HTR-8/SVneo (cell line): Measurements from ENCODE around the gene STK24.
"Not testable (repeated sequence)": the region's sequence is repeated elsewhere in the genome, so short reads cannot be mapped to it uniquely, and the experiment has no call there.

ENCODE experiments used
- DNase-seq: peaks from one replicate; pipeline ENCODE4 v3.0.0; 2011; ENCODE audit warnings: low spot score, mixed read lengths; ENCODE audit not compliant: insufficient read length
- FAIRE-seq: peaks from 2 replicates; lab custom pipeline; 2011; peaks lifted over from hg19 to GRCh38; lab: Jason Lieb, UNC

The STK24 gene

GRCh38 chr13:98576963-98577835, at the start of gene STK24:
STK24 (minus strand) TSS chr13:98577107; CDS start chr13:98576786, 321 bp downstream.
- FAIRE-seq (no peak), DNase-seq (no peak)

GRCh38 chr13:98626298-98626935, 49.5 kb upstream of the STK24 start:
- FAIRE-seq: no peak
- DNase-seq: no peak

- not testable (repeated sequence) for FAIRE-seq, DNase-seq
Observed at GRCh38 chr13:98624589-98624988, 47.7 kb upstream of the STK24 start.

DNA sequence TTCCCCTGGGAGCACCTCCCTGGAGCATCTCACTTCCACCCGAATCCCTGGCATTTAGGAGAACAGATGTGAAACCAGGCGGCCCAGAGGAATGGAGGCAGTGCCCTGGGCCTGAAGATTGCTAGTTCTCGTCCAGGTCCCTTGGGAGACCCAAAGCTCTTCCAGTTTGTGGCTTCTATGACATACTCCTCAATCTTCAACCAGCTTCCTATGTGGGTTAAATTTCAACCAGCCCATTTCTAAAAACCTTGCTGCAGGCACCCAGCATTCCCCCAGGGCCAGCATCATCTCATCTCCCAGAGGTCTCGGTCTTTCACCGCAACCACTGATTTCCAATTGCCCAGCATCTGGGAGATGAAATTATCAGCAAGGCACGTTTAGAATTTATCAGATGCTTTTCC, 46.0 kb upstream of the STK24 start:
- FAIRE-seq: no peak

GRCh38 chr13:98619556-98619955, 42.6 kb upstream of the STK24 start:
- FAIRE-seq: no peak
- DNase-seq: no peak

More for the DNA sequence above, 46.0 kb upstream of the STK24 start:
- DNase-seq: no peak

DNA sequence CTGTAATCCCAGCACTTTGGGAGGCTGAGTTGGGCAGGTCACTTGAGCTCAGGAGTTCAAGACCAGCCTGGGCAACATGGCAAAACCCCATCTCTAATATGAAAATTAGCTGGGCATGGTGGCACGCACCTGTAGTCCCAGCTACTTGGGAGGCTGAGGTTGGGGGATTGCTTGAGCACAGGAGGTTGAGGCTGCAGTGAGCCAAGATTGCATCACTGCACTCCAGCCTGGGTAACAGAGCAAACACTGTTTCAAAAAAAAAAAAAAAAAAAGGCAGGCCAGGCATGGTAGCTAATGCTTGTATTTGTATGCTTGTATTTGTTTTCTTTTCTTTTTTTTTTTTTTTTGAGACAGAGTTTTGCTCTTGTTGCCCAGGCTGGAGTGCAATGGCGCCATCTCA, 38.7 kb upstream of the STK24 start:
- DNase-seq, FAIRE-seq: not testable (repeated sequence)

DNA sequence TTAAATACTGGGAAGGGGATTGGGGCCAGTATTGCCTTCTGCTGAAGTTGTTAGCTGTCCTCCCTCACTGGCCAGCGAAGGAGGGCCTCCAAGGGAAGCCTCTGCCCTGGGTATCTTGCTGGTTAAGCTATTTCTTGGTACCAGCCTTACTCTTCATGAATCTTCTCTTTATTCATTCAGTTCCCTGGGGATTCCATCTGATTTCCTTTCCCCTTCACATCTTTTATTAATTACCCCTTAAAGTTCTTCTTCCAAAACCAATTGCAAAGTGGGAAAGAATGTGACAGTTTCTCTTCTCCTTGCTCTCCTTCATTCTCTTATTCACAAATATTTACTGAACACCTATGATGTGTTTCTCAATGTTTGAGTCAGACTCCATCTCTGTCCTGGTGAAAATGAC, 36.7 kb upstream of the STK24 start:
- no peak for DNase-seq
- no peak for FAIRE-seq

DNA sequence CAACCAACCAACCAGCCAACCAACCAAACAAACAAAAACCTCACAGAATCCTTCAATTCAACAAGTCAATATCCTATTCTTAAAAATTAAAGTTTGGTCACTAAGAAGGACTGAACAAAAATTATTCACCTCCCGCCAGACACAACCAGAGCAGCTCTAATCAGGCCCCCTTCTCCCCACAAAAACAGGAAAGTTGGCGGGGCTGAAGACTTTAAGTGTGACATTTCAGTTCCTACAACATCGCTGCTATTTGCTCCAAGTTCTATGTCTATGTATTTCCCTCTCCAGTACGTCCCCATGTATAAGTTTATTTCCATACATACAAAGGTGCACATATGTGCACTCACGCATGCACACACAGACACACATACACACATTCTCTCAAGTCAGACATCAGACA, 32.8 kb upstream of the STK24 start:
- FAIRE-seq: no peak

GRCh38 chr13:98606296-98606695, 29.4 kb upstream of the STK24 start:
- FAIRE-seq (no peak), DNase-seq (no peak)

More for the DNA sequence above, 32.8 kb upstream of the STK24 start:
- no peak for DNase-seq

DNA sequence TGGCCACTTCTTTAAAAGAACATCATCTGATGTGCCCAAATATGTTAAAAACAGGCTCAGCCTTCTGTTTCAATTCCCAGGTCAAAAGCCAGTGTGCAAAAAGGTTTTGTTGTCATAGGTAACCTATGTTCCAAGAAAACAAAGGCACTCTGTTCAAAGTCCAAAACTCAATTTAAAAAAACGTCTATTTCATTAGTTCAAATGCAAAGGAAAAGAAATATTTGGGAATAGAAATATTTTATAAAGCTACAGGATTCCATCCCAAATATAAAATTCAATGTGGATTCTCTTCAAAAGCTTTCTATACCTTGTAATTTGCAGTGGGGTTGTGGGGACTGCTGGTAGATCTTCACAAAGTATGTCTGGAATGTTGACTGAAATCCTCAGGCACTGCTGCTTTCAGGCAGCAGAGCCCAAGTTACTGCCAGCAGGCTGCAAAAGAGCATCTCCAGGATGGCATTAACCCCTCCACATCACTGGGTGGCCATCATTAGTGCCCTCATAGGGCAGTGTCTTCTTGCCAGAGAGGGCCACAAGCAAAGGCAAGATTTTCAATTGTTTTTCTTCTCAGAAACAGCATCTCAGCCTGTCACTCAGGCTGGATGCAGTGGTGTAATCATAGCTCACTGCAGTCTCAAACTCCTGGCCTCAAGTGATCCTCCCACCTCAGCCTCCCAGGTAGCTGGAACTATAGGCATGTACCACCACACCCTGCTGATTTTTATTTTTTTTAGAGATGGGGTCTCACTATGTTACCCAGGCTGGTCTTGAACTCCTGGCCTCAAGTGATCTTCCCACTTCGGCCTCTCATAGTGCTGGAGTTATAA, 22.8 kb upstream of the STK24 start:
- DNase-seq (peak; percentile 12), FAIRE-seq (no peak)

DNA sequence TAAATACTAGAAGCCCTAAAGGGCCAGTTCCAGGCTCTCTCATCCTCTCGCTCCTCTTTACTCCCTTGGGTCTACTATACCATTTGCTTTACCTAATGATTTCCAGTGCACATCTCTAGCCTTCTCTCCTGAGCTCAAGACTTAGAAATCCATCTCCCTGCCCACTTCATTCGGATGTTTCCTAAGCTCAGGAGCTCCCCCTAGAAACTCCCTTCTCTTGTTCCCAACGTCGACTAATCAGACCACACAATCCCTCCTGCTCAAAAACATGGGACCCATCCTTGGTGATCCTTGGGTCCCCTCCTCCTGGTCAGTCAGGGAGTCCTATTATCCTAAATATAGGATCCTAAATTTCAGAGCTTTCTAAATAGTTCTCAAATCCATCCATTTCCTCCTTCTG, 21.1 kb upstream of the STK24 start:
- no peak for DNase-seq
- FAIRE-seq: no peak

GRCh38 chr13:98595134-98595533, 18.2 kb upstream of the STK24 start:
- DNase-seq: no peak
- no peak for FAIRE-seq

DNA sequence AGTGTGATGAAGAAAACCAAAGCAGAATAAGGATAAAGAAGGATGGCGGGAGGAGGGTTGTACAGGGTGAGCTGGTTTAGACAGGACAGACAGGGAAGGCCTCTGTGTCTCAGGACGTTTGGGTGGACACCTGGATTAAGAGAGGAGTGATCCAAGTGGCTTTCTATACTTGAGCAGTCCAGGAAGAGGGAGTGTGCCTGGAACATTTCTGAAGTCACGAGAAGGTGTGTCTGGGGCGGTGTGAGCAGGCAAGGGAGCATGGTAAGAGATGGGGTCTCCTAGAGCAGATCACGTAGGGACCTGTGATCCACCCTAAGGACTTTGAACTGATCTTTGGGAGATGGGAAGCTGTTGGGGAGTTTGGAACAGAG, 15.4 kb upstream of the STK24 start:
- no peak for DNase-seq
- no peak for FAIRE-seq

DNA sequence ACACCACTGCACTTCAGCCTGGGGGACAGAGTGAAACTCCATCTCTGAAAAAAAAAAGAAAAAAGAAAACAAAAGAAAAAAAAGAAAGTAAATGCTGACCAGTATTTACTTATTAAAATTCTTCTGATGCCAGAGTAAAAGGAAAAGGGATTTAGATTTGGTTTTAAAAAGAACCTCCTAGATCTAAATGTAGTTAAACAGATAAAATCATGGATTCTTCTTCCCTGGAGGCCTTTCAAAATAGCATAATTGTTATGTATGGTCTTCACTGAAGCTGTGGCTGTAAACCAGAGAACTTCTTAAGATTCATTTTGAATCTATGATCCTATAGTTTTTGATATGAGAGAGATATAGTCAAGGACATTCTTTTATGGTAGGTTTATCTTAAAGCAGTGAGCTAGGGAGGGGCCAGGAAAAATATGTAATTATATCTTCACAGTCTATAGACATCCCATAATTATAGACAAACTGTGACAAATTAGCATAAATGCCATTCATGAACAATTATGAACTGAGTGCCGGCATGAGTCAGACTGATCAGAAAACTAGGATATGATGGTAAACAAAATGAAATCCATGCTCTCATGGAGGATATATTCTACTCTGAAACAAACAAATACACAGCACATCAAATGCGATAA, 14.9 kb upstream of the STK24 start:
- DNase-seq: no peak
- FAIRE-seq: no peak

GRCh38 chr13:98590471-98590870, 13.6 kb upstream of the STK24 start:
- not testable (repeated sequence) for FAIRE-seq, DNase-seq

DNA sequence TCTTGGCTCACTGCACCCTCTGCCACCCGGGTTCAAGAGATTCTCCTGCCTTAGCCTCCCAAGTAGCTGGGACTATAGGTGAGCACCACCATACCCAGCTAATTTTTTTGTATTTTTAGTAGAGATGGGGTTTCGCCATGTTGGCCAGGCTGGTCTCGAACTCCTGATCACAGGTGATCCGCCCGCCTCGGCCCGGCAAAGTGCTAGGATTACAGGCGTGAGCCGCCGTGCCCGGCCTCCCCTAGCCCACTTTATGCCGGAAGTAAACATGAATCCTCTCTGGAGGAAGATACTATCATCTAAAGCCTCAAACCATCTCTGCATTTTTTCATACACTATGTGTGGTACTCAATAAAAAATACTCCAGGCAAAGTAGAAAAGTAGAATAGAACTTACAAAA, 12.6 kb upstream of the STK24 start:
- DNase-seq, FAIRE-seq: not testable (repeated sequence)

DNA sequence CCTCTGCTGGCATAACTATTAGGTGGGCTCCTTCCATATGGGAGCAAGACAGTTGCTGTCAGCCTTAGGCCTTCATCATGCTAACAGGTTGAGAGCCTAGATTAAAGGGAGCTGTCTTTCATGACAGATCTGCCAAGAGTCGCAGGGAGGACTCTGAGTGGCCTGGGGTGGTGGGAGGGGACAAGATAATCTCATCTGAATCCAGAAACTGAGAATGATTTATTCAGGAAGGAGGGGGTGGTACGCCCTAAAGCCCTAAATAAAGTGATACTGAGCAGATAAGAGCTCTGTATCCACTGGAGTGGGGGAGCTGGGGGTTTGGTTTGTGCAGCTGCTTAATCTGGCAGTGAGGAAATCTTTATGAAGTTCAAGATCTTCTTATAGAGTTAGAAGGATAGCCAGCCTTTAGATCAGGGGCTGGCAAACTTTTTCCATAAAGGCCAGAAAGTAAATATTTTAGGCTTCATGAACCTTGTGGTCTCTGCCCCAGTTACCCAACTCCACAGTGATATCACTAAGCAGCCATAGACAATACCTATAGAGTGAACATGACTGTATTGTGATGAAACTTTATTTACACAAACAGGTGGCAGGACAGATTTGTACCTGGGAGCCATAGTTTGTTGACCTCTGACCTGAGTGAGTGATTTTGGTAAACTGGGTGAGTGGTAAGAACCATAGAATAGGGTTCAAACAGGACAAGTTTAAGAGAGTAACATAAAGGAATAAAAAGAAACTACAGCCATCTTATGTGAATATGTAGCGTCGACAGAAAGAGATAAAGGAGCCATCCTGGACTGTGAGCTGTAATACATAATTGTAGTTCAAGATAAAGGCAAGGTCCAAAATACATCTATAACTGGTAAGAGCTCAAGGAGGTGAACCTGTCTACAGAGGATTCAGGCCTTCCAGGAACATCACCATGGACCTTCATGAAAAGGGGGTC, 9.8 kb upstream of the STK24 start:
- FAIRE-seq (no peak), DNase-seq (no peak)

DNA sequence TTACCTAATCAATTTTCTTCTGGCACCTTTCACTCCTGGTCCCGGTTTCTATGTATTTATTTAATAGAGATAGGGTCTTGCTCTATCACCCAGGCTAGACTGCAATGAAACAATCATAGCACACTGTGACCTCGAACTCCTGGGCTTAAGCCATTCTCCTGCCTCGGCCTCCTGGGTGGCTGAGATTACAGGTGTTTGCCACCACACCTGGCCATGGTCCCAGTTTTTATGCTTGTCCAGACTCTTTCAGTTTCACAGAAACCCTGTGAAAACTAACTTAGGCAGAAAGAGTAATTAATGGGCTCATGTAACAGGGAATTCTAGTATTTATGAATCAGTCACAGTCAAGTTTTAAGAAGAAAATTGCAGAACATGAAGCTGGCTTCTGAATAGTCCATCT, 9.0 kb upstream of the STK24 start:
- no peak for FAIRE-seq
- DNase-seq: no peak

- no peak for FAIRE-seq
- DNase-seq: no peak
Observed at GRCh38 chr13:98585398-98585754, 8.5 kb upstream of the STK24 start.
